Activated T-helper 2 cell treated with anti-CD3 and anti-CD28 coated beads, Interferon-gamma antibody, Interleukin-2, Interleukin-4, amounts not matched to agents 10 μg/mL and 5 μg/mL and 100 μg/mL, durations not matched to agents 14 hours and 24 hours and 36 hours (primary cell): ENCODE measurements around the gene DYNC2LI1. TPM values are rescaled to one million over a fixed set of nuclear protein-coding genes. Genes with fewer than 3 reads are reported as not detected.

ENCODE experiments used
- total RNA-seq: library from RNA; stranded (reverse); gene quantifications from 2 replicates; pipeline ENCODE4 v1.2.3, GENCODE V29; 2022

The DYNC2LI1 gene
- total RNA-seq, 1 donor from 2014 or later, result 67.7 TPM

Other genes with a start within 250 kb of the DYNC2LI1 start
- gene THADA, start 178.0 kb upstream of the DYNC2LI1 start, total RNA-seq, result 48.3 and 48.4 TPM in 2 replicates
- gene PLEKHH2, start 136.8 kb upstream of the DYNC2LI1 start, total RNA-seq, result 21.3 and 25.1 TPM in 2 replicates
- 0.74 and 1.1 TPM in 2 replicates for gene C1GALT1C1L, start 97.6 kb upstream of the DYNC2LI1 start, total RNA-seq
- gene ABCG5, start 64.8 kb downstream of the DYNC2LI1 start, total RNA-seq, result 0.14 TPM in 2 replicates
- 0.23 TPM in 2 replicates for gene ABCG8, start 64.9 kb downstream of the DYNC2LI1 start, total RNA-seq
- gene LRPPRC, start 221.9 kb downstream of the DYNC2LI1 start, total RNA-seq, result 156 and 161 TPM in 2 replicates